ENCODE data around the gene DNAH7. TPM values are rescaled to one million over a fixed set of nuclear protein-coding genes. Genes with fewer than 3 reads are reported as not detected.
A peak's percentile ranks its signal among the peaks of the same experiment; 100 is the strongest.

The DNAH7 gene
- total and polyA plus RNA-seq, 12 donors = 0.10 to 0.74 (median 0.23) TPM; not detected in 2

DNA sequence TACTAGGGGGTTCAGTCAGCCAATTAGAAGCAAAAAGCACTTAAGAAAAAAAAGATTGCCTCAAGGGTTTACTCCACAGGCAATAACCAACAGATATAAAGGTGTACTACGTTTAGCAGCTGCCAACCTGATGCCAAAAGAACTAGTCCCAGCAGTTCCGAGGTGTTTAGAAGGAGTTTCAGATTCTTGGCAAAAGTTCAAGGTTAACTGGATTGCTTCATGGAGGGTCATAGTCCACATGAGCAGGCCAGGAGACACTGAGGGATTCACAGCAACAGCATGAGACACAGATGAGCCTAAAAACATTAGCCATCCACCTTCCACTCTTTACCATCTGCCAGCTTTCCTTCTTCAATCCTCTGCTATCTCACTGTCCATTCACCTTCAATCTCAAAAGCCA is 4.9 kb upstream of the DNAH7 start:
- 45 to 50% methylated on average over 2 of the region's 2 CpGs for WGBS, 2 donors
- Histone ChIP-seq H3K9me3 (no peaks in the 10 kb centered on the region), H3K36me3 (no peaks in the 10 kb centered on the region), H3K4me3 (no peak overlapping the region), H3K4me1 (peaks cover 0 to 15% (median 2%) of the 10 kb centered on the region in 9 donors), H3K27ac (no peak overlapping the region), H3K27me3 (no peaks in the 10 kb centered on the region)
- no peak for DNase-seq
- no peak for ATAC-seq
- intact Hi-C loops (cut with DNase I) = loop anchor here in 6 of 10 donors (10.0 kb wide), 7 partner anchors 81 to 691 kb away; partner anchors contain the start of gene STK17B (in 1 of the 6)
- TF ChIP-seq, protein P1, sequence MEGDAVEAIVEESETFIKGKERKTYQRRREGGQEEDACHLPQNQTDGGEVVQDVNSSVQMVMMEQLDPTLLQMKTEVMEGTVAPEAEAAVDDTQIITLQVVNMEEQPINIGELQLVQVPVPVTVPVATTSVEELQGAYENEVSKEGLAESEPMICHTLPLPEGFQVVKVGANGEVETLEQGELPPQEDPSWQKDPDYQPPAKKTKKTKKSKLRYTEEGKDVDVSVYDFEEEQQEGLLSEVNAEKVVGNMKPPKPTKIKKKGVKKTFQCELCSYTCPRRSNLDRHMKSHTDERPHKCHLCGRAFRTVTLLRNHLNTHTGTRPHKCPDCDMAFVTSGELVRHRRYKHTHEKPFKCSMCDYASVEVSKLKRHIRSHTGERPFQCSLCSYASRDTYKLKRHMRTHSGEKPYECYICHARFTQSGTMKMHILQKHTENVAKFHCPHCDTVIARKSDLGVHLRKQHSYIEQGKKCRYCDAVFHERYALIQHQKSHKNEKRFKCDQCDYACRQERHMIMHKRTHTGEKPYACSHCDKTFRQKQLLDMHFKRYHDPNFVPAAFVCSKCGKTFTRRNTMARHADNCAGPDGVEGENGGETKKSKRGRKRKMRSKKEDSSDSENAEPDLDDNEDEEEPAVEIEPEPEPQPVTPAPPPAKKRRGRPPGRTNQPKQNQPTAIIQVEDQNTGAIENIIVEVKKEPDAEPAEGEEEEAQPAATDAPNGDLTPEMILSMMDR (IDR thresholded peaks at IDR 0.05) = no peak

DNA sequence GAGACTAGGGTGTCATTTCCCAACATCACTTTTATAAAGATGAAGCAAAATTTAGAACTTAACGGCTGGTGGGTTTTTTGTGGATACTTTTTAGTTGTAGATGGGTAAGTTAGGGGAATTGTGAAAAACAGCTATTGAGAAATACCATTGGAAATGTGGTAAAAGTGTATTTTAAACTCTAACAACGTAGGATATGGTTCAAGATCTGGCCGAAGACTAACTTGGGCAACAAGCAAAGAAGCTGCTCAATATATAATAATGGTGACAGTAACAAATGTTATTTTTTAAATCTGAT is 1.6 kb downstream of the DNAH7 start:
- TF ChIP-seq, protein P1 (IDR thresholded peaks at IDR 0.05) = peak in 1 of 9 donors; percentile 13
- DNase-seq (no peak), ATAC-seq (no peak)
- H3K36me3 ChIP-seq = no peaks in the 10 kb centered on the region
- whole genome bisulfite sequencing, 2 donors = 23 to 24% methylated on average over 3 of the region's 3 CpGs
- H3K4me1 ChIP-seq = peaks cover 0 to 11% (median 7%) of the 10 kb centered on the region in 9 donors
- H3K9me3 ChIP-seq = no peaks in the 10 kb centered on the region
- H3K4me3 ChIP-seq = no peak overlapping the region
- H3K27me3 ChIP-seq = no peaks in the 10 kb centered on the region
- no peak overlapping the region for H3K27ac ChIP-seq
- intact Hi-C loops (cut with DNase I) = loop anchor here in 4 of 10 donors (5.0 to 10.0 kb wide), 4 partner anchors 402 to 492 kb away; partner anchors contain the start of gene SLC39A10 (in 1 of the 4)

DNA sequence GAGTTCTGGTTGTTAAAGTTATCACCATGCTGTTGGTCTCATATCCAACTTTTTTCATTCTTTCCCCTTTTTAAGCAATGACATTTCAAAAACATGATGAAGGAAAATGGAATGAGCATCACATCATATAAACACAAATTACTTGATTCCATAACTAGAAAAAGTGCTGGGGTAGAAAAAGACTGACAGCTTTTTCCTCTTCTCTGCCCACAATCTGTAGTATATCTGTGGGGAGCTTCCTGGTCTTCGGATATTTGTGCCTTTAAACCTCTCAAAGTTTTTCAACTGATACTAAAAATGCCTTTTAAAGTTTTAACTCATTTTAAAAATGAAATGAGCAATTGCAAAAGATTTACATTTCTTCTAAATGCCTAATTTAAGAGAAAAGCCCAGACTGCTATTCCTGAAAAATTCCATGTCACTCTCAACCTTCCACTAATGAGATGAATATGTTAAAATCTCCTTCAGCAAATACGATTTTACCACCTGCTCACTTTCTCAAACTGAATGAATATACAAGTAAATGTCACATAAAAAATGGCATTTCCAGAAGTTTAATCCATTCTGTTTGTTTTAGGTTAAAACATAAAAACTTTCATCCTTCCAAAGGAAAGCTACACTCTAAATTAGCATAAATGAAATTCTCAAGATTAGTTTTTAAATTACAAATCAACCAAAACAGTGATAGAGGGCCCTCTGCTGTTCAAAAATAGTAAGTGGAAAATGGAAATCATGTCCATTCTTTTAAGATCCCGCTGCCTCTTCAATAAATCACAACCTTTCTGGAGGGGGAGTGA is 2.1 kb downstream of the DNAH7 start:
- intact Hi-C loops (cut with DNase I) = loop anchor here in 4 of 10 donors (5.0 to 10.0 kb wide), 4 partner anchors 402 to 492 kb away; partner anchors contain the start of gene SLC39A10 (in 1 of the 4)
- ATAC-seq (no peak), DNase-seq (no peak)
- WGBS, 2 donors = 39 to 47% methylated on average over 3 of the region's 3 CpGs
- Histone ChIP-seq H3K4me1 (peaks cover 0 to 11% (median 7%) of the 10 kb centered on the region in 9 donors), H3K27me3 (no peaks in the 10 kb centered on the region), H3K36me3 (no peaks in the 10 kb centered on the region), H3K9me3 (no peaks in the 10 kb centered on the region), H3K4me3 (no peak overlapping the region), H3K27ac (no peak overlapping the region)
- TF ChIP-seq, protein P1 (IDR thresholded peaks at IDR 0.05) = peak; percentile 41 to 77 (median 64)

DNA sequence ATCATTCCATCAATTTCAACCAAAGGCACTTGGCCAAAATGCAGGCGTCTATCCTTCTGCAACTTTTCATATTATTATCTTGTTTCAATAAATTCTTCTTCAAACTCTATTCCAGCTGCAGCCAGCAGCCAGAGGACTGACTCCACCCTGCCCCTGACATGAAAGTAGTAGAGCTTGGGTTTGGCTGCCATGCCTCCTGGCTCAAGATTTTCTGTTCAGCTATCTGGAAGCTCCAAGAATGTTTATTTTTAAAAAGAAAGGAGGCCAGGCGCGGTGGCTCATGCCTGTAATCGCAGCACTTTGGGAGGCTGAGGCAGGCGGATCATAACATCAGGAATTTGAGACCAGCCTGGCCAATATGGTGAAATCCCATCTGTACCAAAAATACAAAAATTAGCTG is 4.9 kb downstream of the DNAH7 start:
- TF ChIP-seq, protein P1 (IDR thresholded peaks at IDR 0.05) = no peak
- no peaks in the 10 kb centered on the region for H3K27me3 ChIP-seq
- no peaks in the 10 kb centered on the region for H3K36me3 ChIP-seq
- intact Hi-C loops (cut with DNase I) = loop anchor here in 4 of 10 donors (10.0 kb wide), 3 partner anchors 399 to 489 kb away; partner anchors contain the start of gene SLC39A10 (in 1 of the 4)
- no peak overlapping the region for H3K4me3 ChIP-seq
- H3K27ac ChIP-seq = no peak overlapping the region
- H3K4me1 ChIP-seq = peaks cover 0 to 11% (median 6%) of the 10 kb centered on the region in 9 donors
- ATAC-seq (no peak), DNase-seq (no peak)
- WGBS, 2 donors = 86 to 90% methylated on average over 5 of the region's 5 CpGs
- no peaks in the 10 kb centered on the region for H3K9me3 ChIP-seq
